ENCODE data around the gene PRKRA. TPM values are rescaled to one million over a fixed set of nuclear protein-coding genes. Genes with fewer than 3 reads are reported as not detected.

Gene PRKRA
- total and polyA plus RNA-seq, 2 donors (not counting 1 experiment from before 2014, with no cell fraction given), result 27.0 to 71.9 TPM

- Mint-ChIP-seq H3K9me3 (ENCODE audit: insufficient read depth) (peaks cover 8% of the 10 kb centered on the region), H3K27me3 (no peaks in the 10 kb centered on the region), H3K4me3 (no peak overlapping the region), H3K27ac (no peak overlapping the region), H3K4me1 (no peaks in the 10 kb centered on the region)
- intact Hi-C loops (cut with micrococcal nuclease), result no loop called here
- no peaks in the 10 kb centered on the region for H3K4me1 ChIP-seq (ENCODE audit: control insufficient read depth in 2 of 2, insufficient read depth in 2 of 2, low read length in 2 of 2)
- no peak for DNase-seq
- peaks cover 0 to 49% of the 10 kb centered on the region in 2 experiments for H3K36me3 ChIP-seq (replicated peaks in 1 of 2; ENCODE audit: control extremely low read depth in 1 of 2, control insufficient read depth in 1 of 2, extremely low read depth in 1 of 2, insufficient read depth in 2 of 2, low read length in 1 of 2)
- peaks cover 2 to 3% (median 2%) of the 10 kb centered on the region in 3 donors for H3K9me3 ChIP-seq (ENCODE audit: control extremely low read depth in 1 of 3, control insufficient read depth in 2 of 3, insufficient read depth in 1 of 3, low read length in 2 of 3)
- no peak overlapping the region for H2AFZ ChIP-seq (ENCODE audit: insufficient read depth, low read depth, low read length, poor library complexity, severe bottlenecking)
- H3K27ac ChIP-seq (ENCODE audit: low read length in 2 of 2), result no peak overlapping the region
- TF ChIP-seq, protein P1, sequence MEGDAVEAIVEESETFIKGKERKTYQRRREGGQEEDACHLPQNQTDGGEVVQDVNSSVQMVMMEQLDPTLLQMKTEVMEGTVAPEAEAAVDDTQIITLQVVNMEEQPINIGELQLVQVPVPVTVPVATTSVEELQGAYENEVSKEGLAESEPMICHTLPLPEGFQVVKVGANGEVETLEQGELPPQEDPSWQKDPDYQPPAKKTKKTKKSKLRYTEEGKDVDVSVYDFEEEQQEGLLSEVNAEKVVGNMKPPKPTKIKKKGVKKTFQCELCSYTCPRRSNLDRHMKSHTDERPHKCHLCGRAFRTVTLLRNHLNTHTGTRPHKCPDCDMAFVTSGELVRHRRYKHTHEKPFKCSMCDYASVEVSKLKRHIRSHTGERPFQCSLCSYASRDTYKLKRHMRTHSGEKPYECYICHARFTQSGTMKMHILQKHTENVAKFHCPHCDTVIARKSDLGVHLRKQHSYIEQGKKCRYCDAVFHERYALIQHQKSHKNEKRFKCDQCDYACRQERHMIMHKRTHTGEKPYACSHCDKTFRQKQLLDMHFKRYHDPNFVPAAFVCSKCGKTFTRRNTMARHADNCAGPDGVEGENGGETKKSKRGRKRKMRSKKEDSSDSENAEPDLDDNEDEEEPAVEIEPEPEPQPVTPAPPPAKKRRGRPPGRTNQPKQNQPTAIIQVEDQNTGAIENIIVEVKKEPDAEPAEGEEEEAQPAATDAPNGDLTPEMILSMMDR (IDR thresholded peaks at IDR 0.05), result no peak
- TF ChIP-seq EZH2 (IDR thresholded peaks at IDR 0.05; ENCODE audit: borderline replicate concordance, insufficient read depth, low read depth, low read length, poor library complexity, severe bottlenecking), result no peak
- no peaks in the 10 kb centered on the region for H3K79me2 ChIP-seq (ENCODE audit: control insufficient read depth, insufficient read depth, low read length)
- no CpG with 5 or more reads among the region's 1 CpG for WGBS (ENCODE audit: insufficient coverage)
- no peak overlapping the region for H3K9ac ChIP-seq (ENCODE audit: low read length)
- H3K4me2 ChIP-seq (replicated peaks; ENCODE audit: low read depth, low read length, poor library complexity, severe bottlenecking), result no peak overlapping the region
- H3K4me3 ChIP-seq (ENCODE audit: control extremely low read depth in 1 of 5, extremely low read depth in 1 of 5, insufficient read depth in 1 of 5, low read depth in 2 of 5, low read length in 4 of 5), result no peak overlapping the region
- no peak for ATAC-seq (ENCODE audit: low read depth)
- ChIA-PET POLR2A (no interaction called here), CTCF (interaction anchor here (0.8 to 7.5 kb wide), 2 partner anchors 14 to 34 kb away, joined by 3 to 37 read pairs; no protein-coding TSS in a partner anchor)
- H4K20me1 ChIP-seq (ENCODE audit: control insufficient read depth, insufficient read depth, low read length, poor library complexity, severe bottlenecking), result no peaks in the 10 kb centered on the region
- H3K27me3 ChIP-seq (replicated peaks in 1 of 4; ENCODE audit: control extremely low read depth in 1 of 4, control insufficient read depth in 3 of 4, insufficient read depth in 4 of 4, low read length in 3 of 4), result no peaks in the 10 kb centered on the region
Measured at GRCh38 chr2:178428396-178428806, 22.6 kb downstream of the PRKRA start.

DNA sequence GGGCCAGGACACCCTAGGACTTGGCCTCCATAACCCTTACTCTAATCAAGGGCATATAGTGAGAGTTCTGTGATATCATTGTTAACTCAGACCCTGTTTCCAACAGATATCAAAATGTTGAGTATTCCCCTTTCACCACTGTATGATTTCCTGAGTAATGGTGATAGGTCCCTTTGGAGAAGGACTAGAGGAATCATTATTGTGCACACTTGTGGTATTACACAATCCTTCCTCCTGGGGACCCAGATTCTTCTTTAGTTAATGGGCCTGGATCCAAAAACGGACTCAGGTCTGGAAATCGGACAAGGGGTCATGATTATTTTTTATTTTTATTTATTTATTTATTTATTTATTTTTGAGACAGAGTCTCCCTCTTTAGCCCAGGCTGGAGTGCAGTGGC, 23.5 kb downstream of the PRKRA start:
- Mint-ChIP-seq H3K27ac (no peak overlapping the region), H3K27me3 (no peaks in the 10 kb centered on the region), H3K4me3 (no peak overlapping the region), H3K9me3 (ENCODE audit: insufficient read depth) (peaks cover 8% of the 10 kb centered on the region), H3K4me1 (no peaks in the 10 kb centered on the region)
- TF ChIP-seq, protein P1 (IDR thresholded peaks at IDR 0.05), result no peak
- TF ChIP-seq EZH2 (IDR thresholded peaks at IDR 0.05; ENCODE audit: borderline replicate concordance, insufficient read depth, low read depth, low read length, poor library complexity, severe bottlenecking), result no peak
- Histone ChIP-seq H3K4me3 (ENCODE audit: control extremely low read depth in 1 of 5, extremely low read depth in 1 of 5, insufficient read depth in 1 of 5, low read depth in 2 of 5, low read length in 4 of 5) (no peak overlapping the region), H2AFZ (ENCODE audit: insufficient read depth, low read depth, low read length, poor library complexity, severe bottlenecking) (no peak overlapping the region), H3K27me3 (replicated peaks in 1 of 4; ENCODE audit: control extremely low read depth in 1 of 4, control insufficient read depth in 3 of 4, insufficient read depth in 4 of 4, low read length in 3 of 4) (no peaks in the 10 kb centered on the region), H3K9me3 (ENCODE audit: control extremely low read depth in 1 of 3, control insufficient read depth in 2 of 3, insufficient read depth in 1 of 3, low read length in 2 of 3) (peaks cover 2 to 3% (median 2%) of the 10 kb centered on the region in 3 donors), H4K20me1 (ENCODE audit: control insufficient read depth, insufficient read depth, low read length, poor library complexity, severe bottlenecking) (no peaks in the 10 kb centered on the region), H3K9ac (ENCODE audit: low read length) (no peak overlapping the region), H3K27ac (ENCODE audit: low read length in 2 of 2) (no peak overlapping the region), H3K79me2 (ENCODE audit: control insufficient read depth, insufficient read depth, low read length) (no peaks in the 10 kb centered on the region), H3K4me1 (ENCODE audit: control insufficient read depth in 2 of 2, insufficient read depth in 2 of 2, low read length in 2 of 2) (no peaks in the 10 kb centered on the region), H3K4me2 (replicated peaks; ENCODE audit: low read depth, low read length, poor library complexity, severe bottlenecking) (no peak overlapping the region), H3K36me3 (replicated peaks in 1 of 2; ENCODE audit: control extremely low read depth in 1 of 2, control insufficient read depth in 1 of 2, extremely low read depth in 1 of 2, insufficient read depth in 2 of 2, low read length in 1 of 2) (peaks cover 0 to 41% of the 10 kb centered on the region in 2 experiments)
- intact Hi-C loops (cut with micrococcal nuclease), result no loop called here
- ATAC-seq (ENCODE audit: low read depth), result no peak
- CTCF ChIA-PET, result interaction anchor here (0.5 to 7.5 kb wide), 2 partner anchors 13 to 1217 kb away, joined by 3 to 37 read pairs; no protein-coding TSS in a partner anchor
- whole genome bisulfite sequencing (ENCODE audit: insufficient coverage), result no CpG with 5 or more reads among the region's 2 CpGs
- POLR2A ChIA-PET, result interaction anchor here (1.0 kb wide), 1 partner anchor 9 kb away, joined by 4 read pairs; no protein-coding TSS in a partner anchor
- no peak for DNase-seq

Measured in B cell (primary cell).